Measurements from ENCODE around the gene MSTO1. TPM values are rescaled to one million over a fixed set of nuclear protein-coding genes. Genes with fewer than 3 reads are reported as not detected.
"Not testable (repeated sequence)": the region's sequence is repeated elsewhere in the genome, so short reads cannot be mapped to it uniquely, and the experiment has no call there.

Gene MSTO1
- total RNA-seq, 3 donors from 2014 or later, result 9.6 to 44.2 (median 35.4) TPM

- Histone ChIP-seq H3K36me3 (no peaks in the 10 kb centered on the region), H3K9me3 (no peaks in the 10 kb centered on the region), H3K27me3 (no peaks in the 10 kb centered on the region), H3K4me3 (no peak overlapping the region), H3K27ac (no peak overlapping the region), H3K4me1 (peaks cover 0 to 9% of the 10 kb centered on the region in 2 donors)
- TF ChIP-seq POLR2A (IDR thresholded peaks at IDR 0.05), result no peak
- TF ChIP-seq, protein P1, sequence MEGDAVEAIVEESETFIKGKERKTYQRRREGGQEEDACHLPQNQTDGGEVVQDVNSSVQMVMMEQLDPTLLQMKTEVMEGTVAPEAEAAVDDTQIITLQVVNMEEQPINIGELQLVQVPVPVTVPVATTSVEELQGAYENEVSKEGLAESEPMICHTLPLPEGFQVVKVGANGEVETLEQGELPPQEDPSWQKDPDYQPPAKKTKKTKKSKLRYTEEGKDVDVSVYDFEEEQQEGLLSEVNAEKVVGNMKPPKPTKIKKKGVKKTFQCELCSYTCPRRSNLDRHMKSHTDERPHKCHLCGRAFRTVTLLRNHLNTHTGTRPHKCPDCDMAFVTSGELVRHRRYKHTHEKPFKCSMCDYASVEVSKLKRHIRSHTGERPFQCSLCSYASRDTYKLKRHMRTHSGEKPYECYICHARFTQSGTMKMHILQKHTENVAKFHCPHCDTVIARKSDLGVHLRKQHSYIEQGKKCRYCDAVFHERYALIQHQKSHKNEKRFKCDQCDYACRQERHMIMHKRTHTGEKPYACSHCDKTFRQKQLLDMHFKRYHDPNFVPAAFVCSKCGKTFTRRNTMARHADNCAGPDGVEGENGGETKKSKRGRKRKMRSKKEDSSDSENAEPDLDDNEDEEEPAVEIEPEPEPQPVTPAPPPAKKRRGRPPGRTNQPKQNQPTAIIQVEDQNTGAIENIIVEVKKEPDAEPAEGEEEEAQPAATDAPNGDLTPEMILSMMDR (IDR thresholded peaks at IDR 0.05), result no peak
- no peak for TF ChIP-seq POLR2AphosphoS5 (IDR thresholded peaks at IDR 0.05)
- DNase-seq (ENCODE audit: low spot score in 2 of 2), result no peak
- intact Hi-C loops (cut with DNase I; ENCODE audit: low total_unique reads), result no loop called here
Measured at GRCh38 chr1:155649676-155650075, 39.7 kb downstream of the MSTO1 start.

- no peak for DNase-seq (ENCODE audit: low spot score in 2 of 2)
- no peak for TF ChIP-seq POLR2A (IDR thresholded peaks at IDR 0.05)
- no peak for TF ChIP-seq POLR2AphosphoS5 (IDR thresholded peaks at IDR 0.05)
- TF ChIP-seq, protein P1 (IDR thresholded peaks at IDR 0.05), result no peak
- Histone ChIP-seq H3K4me3 (no peak overlapping the region), H3K27ac (peak overlapping the region; percentile 90 to 91), H3K27me3 (no peaks in the 10 kb centered on the region), H3K4me1 (peaks cover 0 to 9% of the 10 kb centered on the region in 2 donors), H3K9me3 (no peaks in the 10 kb centered on the region), H3K36me3 (no peaks in the 10 kb centered on the region)
- intact Hi-C loops (cut with DNase I; ENCODE audit: low total_unique reads), result no loop called here
Measured at GRCh38 chr1:155650231-155650757, 40.3 kb downstream of the MSTO1 start.

GRCh38 chr1:155651861-155652661, 42.0 kb downstream of the MSTO1 start:
- intact Hi-C loops (cut with DNase I; ENCODE audit: low total_unique reads), result no loop called here
- Histone ChIP-seq H3K36me3 (no peaks in the 10 kb centered on the region), H3K4me1 (peaks cover 0 to 9% of the 10 kb centered on the region in 2 donors), H3K27ac (peak overlapping the region; percentile 90 to 91), H3K27me3 (no peaks in the 10 kb centered on the region), H3K4me3 (peak overlapping the region in 1 of 3 donors; percentile 42), H3K9me3 (no peaks in the 10 kb centered on the region)
- TF ChIP-seq POLR2AphosphoS5 (IDR thresholded peaks at IDR 0.05) (no peak), POLR2A (IDR thresholded peaks at IDR 0.05) (no peak)
- TF ChIP-seq, protein P1 (IDR thresholded peaks at IDR 0.05), result no peak
- no peak for DNase-seq (ENCODE audit: low spot score in 2 of 2)

DNA sequence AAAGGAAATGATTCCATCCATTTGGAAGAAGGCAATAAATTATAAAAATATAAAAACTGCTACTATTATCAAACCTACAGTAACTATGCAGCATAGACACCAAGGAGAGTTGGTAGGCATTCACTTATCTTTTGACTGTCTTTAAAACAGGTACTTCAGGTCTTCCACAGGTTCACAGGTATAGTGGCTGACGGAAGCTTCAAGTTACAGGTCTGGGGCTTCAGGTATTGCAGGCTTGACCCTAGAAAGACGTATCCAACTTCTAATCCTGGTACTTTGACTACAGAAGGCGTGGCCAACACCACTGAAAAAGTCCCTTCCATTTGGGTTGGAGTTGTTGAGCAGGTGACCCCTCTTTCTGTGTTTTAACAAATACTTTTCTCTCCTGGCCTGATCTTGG, 42.9 kb downstream of the MSTO1 start:
- peak overlapping the region in 1 of 2 donors; percentile 90 for H3K27ac ChIP-seq
- DNase-seq (ENCODE audit: low spot score in 2 of 2), result no peak
- H3K9me3 ChIP-seq, result no peaks in the 10 kb centered on the region
- intact Hi-C loops (cut with DNase I; ENCODE audit: low total_unique reads), result no loop called here
- peaks cover 0 to 9% of the 10 kb centered on the region in 2 donors for H3K4me1 ChIP-seq
- H3K27me3 ChIP-seq, result no peaks in the 10 kb centered on the region
- no peaks in the 10 kb centered on the region for H3K36me3 ChIP-seq
- no peak overlapping the region for H3K4me3 ChIP-seq
- TF ChIP-seq, protein P1 (IDR thresholded peaks at IDR 0.05), result no peak
- TF ChIP-seq POLR2AphosphoS5 (IDR thresholded peaks at IDR 0.05), result no peak

DNA sequence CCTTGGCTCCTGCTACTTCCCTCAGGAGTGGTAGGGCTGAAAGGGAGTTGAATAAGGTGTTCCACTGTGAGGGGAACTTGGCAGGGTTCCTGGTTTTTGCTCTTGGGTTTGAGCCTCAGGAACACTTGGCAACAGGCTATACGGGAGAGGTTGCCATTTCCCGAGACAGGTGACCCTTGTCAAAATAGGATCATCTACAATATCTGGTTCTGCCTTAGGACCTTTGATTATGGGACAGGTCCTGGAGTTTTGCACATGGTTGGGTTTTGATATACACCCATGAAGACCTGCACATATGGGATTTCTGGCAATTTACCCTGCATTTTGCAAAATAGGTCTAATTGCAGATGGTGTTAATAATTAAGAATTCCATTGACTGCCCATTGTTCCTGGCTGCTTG, 47.4 kb downstream of the MSTO1 start:
- Histone ChIP-seq H3K36me3 (peaks cover 2% of the 10 kb centered on the region), H3K27ac (peak overlapping the region in 1 of 2 donors; percentile 15), H3K9me3 (no peaks in the 10 kb centered on the region), H3K4me3 (no peak overlapping the region), H3K27me3 (no peaks in the 10 kb centered on the region), H3K4me1 (no peaks in the 10 kb centered on the region)
- intact Hi-C loops (cut with DNase I; ENCODE audit: low total_unique reads), result no loop called here
- TF ChIP-seq, protein P1 (IDR thresholded peaks at IDR 0.05), result no peak
- TF ChIP-seq POLR2AphosphoS5 (IDR thresholded peaks at IDR 0.05), result no peak
- no peak for TF ChIP-seq POLR2A (IDR thresholded peaks at IDR 0.05)
- DNase-seq (ENCODE audit: low spot score in 2 of 2), result no peak

DNA sequence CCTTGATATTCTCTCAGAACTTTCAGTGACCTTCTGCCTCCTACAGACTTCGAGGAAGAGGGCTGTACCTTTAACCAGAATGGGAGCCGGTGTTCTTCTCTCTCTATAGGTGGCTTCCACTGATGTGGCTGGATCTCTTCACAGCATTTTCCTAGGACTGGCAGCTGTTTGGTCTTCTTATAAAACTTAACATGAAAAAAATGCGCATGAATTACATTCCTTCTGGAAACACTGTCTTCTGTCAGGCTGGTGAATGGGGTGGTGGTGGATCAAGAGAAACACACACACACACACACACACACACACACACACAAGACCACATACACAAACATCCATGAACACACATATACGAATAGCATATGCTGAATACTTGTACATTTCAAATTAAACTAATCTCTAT, 51.2 kb downstream of the MSTO1 start:
- H3K4me3 ChIP-seq; DNase-seq (ENCODE audit: low spot score in 2 of 2); H3K27ac ChIP-seq; intact Hi-C loops (cut with DNase I; ENCODE audit: low total_unique reads); H3K27me3 ChIP-seq; H3K4me1 ChIP-seq; H3K36me3 ChIP-seq; H3K9me3 ChIP-seq: not testable (repeated sequence)
